Renal cortical epithelial cell (primary cell): Measurements from ENCODE around the gene EYA2. TPM values are rescaled to one million over a fixed set of nuclear protein-coding genes. Genes with fewer than 3 reads are reported as not detected.
"Not testable (repeated sequence)": the region's sequence is repeated elsewhere in the genome, so short reads cannot be mapped to it uniquely, and the experiment has no call there.

Experiments
- DNase-seq: peaks from one replicate; pipeline ENCODE4 v3.0.0-alpha.2; 2011; ENCODE audit warnings: low read depth
- total RNA-seq: library from RNA; depleted of rRNA; stranded (reverse); fragments of >200 nt; gene quantifications from 2 replicates; pipeline ENCODE4 v1.2.3, GENCODE V29; 2014

Gene EYA2
- total RNA-seq, 1 donor from 2014 or later = not detected

DNA sequence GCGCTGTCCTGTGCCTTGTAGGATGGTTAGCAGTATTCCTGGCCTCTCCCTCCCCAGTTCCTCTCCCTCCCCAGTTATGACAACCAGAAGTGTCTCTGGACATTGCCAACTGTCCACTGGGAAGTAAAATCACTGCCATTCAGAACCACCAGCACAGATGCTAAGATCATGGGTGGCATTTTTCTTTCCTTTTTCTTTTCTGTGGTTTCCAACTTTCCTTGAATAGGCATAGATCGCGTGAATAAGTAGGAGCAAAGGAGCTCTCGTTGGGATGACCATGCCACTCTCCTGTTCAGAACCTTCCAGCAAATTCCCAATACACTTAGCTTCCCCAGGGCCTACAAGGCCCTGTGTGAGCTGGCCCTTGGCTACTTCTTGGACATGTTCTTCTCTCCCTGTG lies 59.0 kb downstream of the EYA2 start:
- no peak for DNase-seq

- DNase-seq = no peak
These were observed 59.9 kb downstream of the EYA2 start for GRCh38 chr20:46954490-46955038.

- no peak for DNase-seq
These were observed 61.2 kb downstream of the EYA2 start for GRCh38 chr20:46955601-46956556.

DNA sequence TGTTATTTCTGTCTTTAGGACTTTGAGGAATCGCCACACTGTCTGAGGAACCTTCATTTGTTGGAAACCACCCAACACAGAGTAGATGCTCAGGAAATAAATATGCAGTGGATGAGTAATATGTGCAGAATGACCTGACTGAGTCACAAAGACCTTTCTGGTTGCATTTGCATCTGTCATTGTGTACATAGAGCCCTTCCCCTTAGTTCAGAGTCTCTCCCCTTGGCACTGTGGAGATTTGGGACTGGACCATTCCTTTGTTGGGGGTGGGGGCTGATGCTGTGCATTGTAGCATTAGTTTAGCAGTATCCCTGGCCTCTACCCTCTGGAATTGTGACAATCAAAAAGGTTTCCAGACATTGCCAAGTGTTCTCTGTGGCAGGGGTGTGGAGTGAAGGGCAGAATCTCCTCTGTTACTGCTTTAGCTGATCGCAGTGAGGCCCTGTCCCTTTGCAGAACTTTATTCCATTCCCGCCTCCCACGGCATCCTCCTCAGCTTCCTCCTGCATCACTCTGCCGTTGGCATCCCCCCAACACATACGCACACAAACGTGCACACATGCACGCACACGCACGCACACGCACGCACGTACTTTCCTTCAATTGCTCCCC lies 64.5 kb downstream of the EYA2 start:
- DNase-seq = peak; percentile 70

DNA sequence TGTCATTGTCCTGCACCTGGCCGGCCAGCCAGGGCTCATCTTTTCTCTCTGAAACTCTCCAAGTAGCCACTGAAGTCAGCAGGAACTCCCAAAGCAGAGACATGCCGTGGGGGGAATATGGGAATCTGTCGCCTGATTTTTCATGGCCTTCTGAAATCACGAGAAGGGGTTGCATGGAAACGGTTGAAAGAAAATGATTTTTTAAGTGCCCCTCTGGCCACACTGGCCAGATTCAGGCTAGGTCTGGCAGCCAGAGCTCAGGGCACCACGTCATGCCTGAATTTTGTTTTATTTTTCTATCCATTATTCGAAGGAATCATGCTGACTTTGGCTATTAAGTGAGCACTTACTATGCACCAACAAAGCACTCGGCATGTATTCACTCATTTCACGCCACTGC lies 65.2 kb downstream of the EYA2 start:
- DNase-seq = no peak

DNA sequence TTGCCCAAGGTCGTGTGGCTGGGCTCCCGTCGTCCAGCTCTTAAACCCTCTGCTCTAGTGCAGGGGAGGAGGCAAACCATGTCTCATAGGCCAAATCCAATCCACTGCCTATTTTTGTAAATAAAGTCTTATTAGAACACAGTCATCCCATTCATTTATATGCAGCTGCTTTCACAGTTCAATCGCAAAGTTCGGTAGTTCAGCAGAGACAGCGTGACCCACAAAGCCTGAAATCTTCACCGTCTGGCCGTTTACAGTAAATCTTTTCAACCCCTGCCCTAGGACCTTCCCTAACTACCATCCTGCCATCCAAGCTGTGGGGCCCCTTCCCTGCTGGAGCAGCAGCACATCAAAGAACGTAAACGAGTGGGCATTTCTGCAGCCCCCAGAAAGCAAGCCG lies 65.9 kb downstream of the EYA2 start:
- no peak for DNase-seq

GRCh38 chr20:46961968-46962367 lies 67.3 kb downstream of the EYA2 start:
- not testable (repeated sequence) for DNase-seq

GRCh38 chr20:46962452-46963195 lies 68.0 kb downstream of the EYA2 start:
- no peak for DNase-seq

DNA sequence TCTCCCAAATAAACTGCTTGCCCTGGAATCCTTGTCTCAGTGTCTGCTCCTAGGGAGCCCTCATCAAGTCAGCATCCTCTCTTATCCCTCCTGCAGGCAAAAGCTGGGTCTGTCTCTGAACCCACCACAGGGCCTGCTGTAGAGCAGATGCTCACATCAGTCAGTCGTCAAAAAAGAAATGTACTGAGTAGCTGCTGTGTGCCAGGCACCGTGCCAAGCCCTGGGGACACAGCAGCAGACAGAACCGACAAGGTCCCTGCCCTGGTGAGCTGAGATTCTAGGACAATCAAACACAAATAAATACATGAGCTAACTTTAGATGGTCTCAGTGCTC lies 68.5 kb downstream of the EYA2 start:
- DNase-seq = no peak

DNA sequence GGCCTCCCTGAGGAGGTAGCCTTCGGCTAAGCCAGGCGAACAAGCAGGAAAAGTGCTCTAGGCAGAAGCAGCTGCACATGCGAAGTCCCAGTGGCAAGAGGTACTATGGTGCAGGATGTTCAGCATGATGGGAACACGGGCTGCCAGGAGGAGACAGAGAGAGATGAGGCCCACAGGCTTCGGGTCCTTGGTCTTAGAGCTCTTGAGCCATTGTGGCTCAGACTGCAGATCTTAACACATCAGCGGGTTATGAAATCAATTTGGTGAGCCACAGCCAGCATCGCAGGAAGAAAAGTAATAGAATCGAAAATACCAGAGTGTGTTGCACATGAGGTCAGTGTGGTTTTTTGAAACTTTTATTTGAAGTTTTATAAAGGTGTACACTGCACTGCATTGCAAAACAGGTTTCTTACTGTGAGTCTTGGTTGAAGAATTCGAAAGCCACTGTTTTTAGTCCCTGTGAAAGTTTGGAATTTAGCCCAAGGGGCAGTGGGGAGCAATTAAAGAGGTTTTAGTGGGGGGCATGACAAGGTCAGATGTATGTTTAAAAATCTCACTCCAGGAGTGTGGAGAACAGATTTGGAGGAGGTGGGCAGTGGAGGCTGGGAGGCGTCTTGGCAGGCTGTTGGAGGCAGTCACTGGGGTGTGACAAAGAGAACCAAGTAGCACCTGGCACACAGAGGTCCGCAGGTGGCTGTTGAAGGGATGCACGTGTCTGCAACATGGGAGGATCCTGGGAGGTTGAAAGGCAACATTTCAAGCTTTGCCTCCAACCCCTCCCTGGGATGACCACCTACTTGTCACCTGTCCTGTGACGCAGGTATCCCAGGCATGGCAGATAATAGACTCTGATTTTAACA lies 69.3 kb downstream of the EYA2 start:
- peak; percentile 28 for DNase-seq

GRCh38 chr20:46964618-46965455 lies 70.2 kb downstream of the EYA2 start:
- DNase-seq = no peak

- no peak for DNase-seq
These were observed 70.8 kb downstream of the EYA2 start for GRCh38 chr20:46965477-46965876.

- DNase-seq = no peak
These were observed 73.0 kb downstream of the EYA2 start for GRCh38 chr20:46967646-46968045.

DNA sequence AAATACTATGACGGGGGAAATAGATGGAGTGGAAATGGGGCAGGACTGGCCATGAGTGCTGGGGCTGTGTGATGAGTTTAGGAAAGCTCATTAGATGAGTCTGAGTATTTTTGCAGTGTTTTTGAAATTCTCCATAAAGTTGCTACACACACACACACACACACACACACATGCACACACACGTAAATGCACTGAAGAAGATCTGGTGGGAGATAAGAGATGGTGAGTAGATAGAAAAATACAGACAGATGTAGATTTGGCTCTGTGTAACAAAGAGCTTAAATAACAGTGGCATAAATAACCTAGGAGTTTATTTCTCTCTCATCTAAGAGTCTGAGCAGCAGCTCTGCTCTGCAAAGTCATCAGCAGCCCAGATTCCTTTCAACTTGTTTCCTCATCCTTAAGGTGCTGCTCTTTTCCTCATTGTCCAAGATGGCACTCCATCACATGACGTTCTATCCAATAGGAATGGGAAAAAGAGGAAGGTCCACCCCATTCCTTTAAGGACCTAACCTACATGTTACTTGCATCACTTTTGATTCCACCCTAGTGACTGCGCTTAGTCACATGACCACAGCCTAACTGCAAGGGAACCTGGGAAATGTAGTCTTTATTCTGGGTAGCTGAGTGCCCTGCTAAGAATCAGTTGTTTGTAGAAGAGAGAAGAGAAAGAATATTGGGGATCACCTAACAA lies 76.4 kb downstream of the EYA2 start:
- DNase-seq = peak; percentile 12

- no peak for DNase-seq
These were observed 79.1 kb downstream of the EYA2 start for GRCh38 chr20:46973766-46974165.

- no peak for DNase-seq
These were observed 80.2 kb downstream of the EYA2 start for GRCh38 chr20:46974669-46975434.

GRCh38 chr20:46975976-46976375 lies 81.3 kb downstream of the EYA2 start:
- no peak for DNase-seq

- DNase-seq = no peak
These were observed 82.6 kb downstream of the EYA2 start for GRCh38 chr20:46977204-46977603.
